GM12874 (cell line): ENCODE data around the gene APLN.

ENCODE experiments used
- CTCF ChIP-seq: IDR thresholded peaks from 2 replicates; pipeline ENCODE4 v1.5.1; 2011; ENCODE audit warnings: low read depth, mild to moderate bottlenecking, control low read depth, low read length, moderate library complexity; ENCODE audit not compliant: insufficient read depth

APLN gene

GRCh38 chrX:129686422-129686948, 31.7 kb upstream of the APLN start:
- TF ChIP-seq CTCF = no peak

- no peak for TF ChIP-seq CTCF
Observed at GRCh38 chrX:129682979-129683378, 28.2 kb upstream of the APLN start.

- TF ChIP-seq CTCF = no peak
Observed at GRCh38 chrX:129679901-129680300, 25.1 kb upstream of the APLN start.

- TF ChIP-seq CTCF = no peak
Observed at GRCh38 chrX:129678614-129679195, 23.9 kb upstream of the APLN start.

GRCh38 chrX:129667412-129667811, 12.7 kb upstream of the APLN start:
- no peak for TF ChIP-seq CTCF

GRCh38 chrX:129665916-129666644, 11.3 kb upstream of the APLN start:
- no peak for TF ChIP-seq CTCF

GRCh38 chrX:129663171-129663570, 8.4 kb upstream of the APLN start:
- TF ChIP-seq CTCF = no peak
